K562 (cell line): Measurements from ENCODE around the gene ATG7. TPM values are rescaled to one million over a fixed set of nuclear protein-coding genes. Genes with fewer than 3 reads are reported as not detected.

Source experiments
- HDAC1 ChIP-seq, 2 experiments: fragments of 450-650 bp; IDR thresholded peaks; 2 replicates each; pipeline ENCODE4 v1.6.1; 2016 to 2017; ENCODE audit warnings: inconsistent platforms in 1 of 2, mild to moderate bottlenecking in 1 of 2, moderate library complexity in 1 of 2
- KLF10 ChIP-seq: fragments of 250-450 bp; sonication (Bioruptor Pico); IDR thresholded peaks from 2 replicates; pipeline ENCODE4 v1.6.1; 2021; ENCODE audit warnings: matching md5 sums
- LCOR ChIP-seq: sonication (generic); formaldehyde crosslinking; IDR thresholded peaks from 2 replicates; pipeline ENCODE4 v1.8.0; 2022; ENCODE audit warnings: mild to moderate bottlenecking, missing genetic modification reagents
- SMAD4 ChIP-seq: fragments of 250-450 bp; sonication (Bioruptor Pico); conservative IDR thresholded peaks from 2 replicates; pipeline ENCODE4 v1.8.0; 2021; ENCODE audit warnings: inconsistent platforms, mild to moderate bottlenecking, moderate library complexity
- YY1 ChIP-seq, 3 experiments: IDR thresholded peaks; 2 replicates each; pipeline ENCODE4 v1.6.1; 2011; ENCODE audit warnings: low read length in 2 of 3, mild to moderate bottlenecking in 2 of 3, moderate library complexity in 2 of 3, borderline replicate concordance in 1 of 3, control low read depth in 1 of 3, low read depth in 1 of 3; ENCODE audit not compliant: insufficient read depth in 3 of 3, insufficient replicate concordance in 2 of 3, control insufficient read depth in 1 of 3, insufficient read length in 1 of 3; ENCODE audit errors: extremely low read depth in 1 of 3
- polyA plus RNA-seq, 8 experiments: library from polyadenylated mRNA; depleted of rRNA in 4 of 8; stranded (reverse) in 5 of 8; unstranded in 3 of 8; fragments of >200 nt; fragmentation: Nextera tagmentation in 2 of 8; fragmentation: Illumina TruSeq in 1 of 8; extraction: Ambion mirVana in 2 of 8; extraction: Trizol in 1 of 8; gene quantifications; 2 replicates each; pipeline versions ENCODE4 v1.2.1 to v1.2.3, GENCODE V29; 2011 to 2014; ENCODE audit warnings: inconsistent platforms in 1 of 8, missing spikeins in 1 of 8
- total RNA-seq, 7 experiments: library from RNA; depleted of rRNA in 6 of 7; stranded (reverse); fragments of >200 nt in 6 of 7; fragmentation: Illumina TruSeq in 2 of 7; extraction: Trizol in 2 of 7; gene quantifications; 2 replicates each; pipeline versions ENCODE4 v1.2.1 to v1.2.3, GENCODE V29; 2011 to 2021; ENCODE audit warnings: low replicate concordance in 1 of 7
- TF ChIP-seq, protein P1 (sequence below): fragments of 250-450 bp; sonication (Bioruptor Pico); IDR thresholded peaks from 2 replicates; pipeline ENCODE4 v1.5.1; 2021; ENCODE audit warnings: mild to moderate bottlenecking
- TF ChIP-seq, protein P2 (sequence below): fragments of 450-650 bp; formaldehyde crosslinking; IDR thresholded peaks from 2 replicates; pipeline ENCODE4 v1.4.0; 2022; ENCODE audit warnings: missing genetic modification characterization
- TF ChIP-seq, protein P3 (sequence below): fragments of 150-350 bp; conservative IDR thresholded peaks from 2 replicates; pipeline ENCODE4 v1.6.1; 2014; ENCODE audit warnings: low read length
- TF ChIP-seq, protein P4 (sequence below): IDR thresholded peaks from 2 replicates; pipeline ENCODE4 v1.6.1; 2016; ENCODE audit warnings: missing genetic modification characterization, missing compliant biosample characterization
- TF ChIP-seq, protein P5 (sequence below): sonication (generic); formaldehyde crosslinking; IDR thresholded peaks from 2 replicates; pipeline ENCODE4 v1.8.0; 2022; ENCODE audit warnings: mild to moderate bottlenecking, missing genetic modification reagents, borderline replicate concordance
- TF ChIP-seq, protein P6 (sequence below): fragments of 250-450 bp; sonication (Bioruptor Pico); IDR thresholded peaks from 2 replicates; pipeline ENCODE4 v1.5.0; 2022; ENCODE audit warnings: mild to moderate bottlenecking

The ATG7 gene
- total and polyA plus RNA-seq, 9 of the 15 experiments (the other 6 are each of a cell fraction or from before 2014, with no cell fraction given): 18.3 to 45.3 (median 33.6) TPM

DNA sequence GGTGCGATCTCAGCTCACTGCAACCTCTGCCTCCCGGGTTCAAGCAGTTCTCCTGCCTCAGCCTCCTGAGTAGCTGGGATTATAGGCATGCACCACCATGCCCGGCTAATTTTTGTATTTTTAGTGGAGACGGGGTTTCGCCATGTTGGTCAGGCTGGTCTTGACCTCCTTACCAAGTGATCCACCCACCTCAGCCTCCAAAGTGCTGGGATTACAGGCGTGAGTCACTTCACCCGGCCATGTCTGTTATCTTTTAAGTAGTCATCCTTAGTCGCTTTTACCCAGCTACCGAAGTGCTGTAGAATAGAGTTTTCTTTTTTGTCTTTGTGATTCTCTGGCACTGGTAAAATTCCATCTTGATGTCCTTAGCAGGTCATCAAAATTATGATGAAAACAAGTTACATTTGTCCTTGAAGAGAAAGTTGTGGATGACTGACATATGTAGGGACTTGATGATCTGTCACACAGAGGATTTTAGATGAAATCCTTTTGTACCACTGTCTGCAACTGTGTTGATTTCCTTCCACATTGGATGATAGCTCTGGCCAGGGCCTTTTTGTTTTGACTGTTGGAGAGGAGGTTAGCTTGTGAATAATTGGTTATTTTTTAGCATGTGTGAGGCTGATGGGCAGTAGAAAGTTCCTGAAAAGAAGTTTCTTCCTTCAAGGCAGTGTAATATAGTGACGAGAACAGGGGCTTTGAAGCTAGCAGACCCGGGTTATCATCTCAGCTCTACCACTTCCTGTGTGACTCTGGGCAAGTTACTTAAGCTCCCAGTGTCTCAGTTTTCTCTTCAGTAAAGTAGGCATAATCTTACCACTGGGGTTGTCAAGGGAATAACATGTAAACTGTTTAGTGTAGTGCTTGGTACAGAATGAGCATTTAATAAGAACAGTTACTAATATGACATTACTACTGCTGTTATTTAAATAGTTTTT lies 18.8 kb downstream of the ATG7 start (continued):
- TF ChIP-seq, protein P1, sequence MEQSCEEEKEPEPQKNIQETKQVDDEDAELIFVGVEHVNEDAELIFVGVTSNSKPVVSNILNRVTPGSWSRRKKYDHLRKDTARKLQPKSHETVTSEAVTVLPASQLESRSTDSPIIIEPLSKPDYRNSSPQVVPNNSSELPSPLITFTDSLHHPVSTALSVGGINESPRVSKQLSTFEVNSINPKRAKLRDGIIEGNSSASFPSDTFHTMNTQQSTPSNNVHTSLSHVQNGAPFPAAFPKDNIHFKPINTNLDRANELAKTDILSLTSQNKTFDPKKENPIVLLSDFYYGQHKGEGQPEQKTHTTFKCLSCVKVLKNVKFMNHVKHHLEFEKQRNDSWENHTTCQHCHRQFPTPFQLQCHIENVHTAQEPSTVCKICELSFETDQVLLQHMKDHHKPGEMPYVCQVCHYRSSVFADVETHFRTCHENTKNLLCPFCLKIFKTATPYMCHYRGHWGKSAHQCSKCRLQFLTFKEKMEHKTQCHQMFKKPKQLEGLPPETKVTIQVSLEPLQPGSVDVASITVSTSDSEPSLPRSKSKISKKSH (CRISPR knock-in tag): no peak
- TF ChIP-seq SMAD4 (CRISPR knock-in tag) (0 out of 2 replicates have a peak, but pooled peaks have one; percentile 31), YY1 (IDR thresholded peaks at IDR 0.05; ENCODE audit: borderline replicate concordance in 1 of 3, control insufficient read depth in 1 of 3, extremely low read depth in 1 of 3, insufficient read depth in 3 of 3, insufficient read length in 1 of 3, insufficient replicate concordance in 2 of 3, low read depth in 1 of 3, low read length in 2 of 3) (peak in 1 of 3 experiments; percentile 12), HDAC1 (IDR thresholded peaks at IDR 0.05) (peak in 1 of 2 experiments; percentile 59; a peak in 1 of 4 replicates), KLF10 (CRISPR knock-in tag) (no peak), LCOR (no peak)
- TF ChIP-seq, protein P2, sequence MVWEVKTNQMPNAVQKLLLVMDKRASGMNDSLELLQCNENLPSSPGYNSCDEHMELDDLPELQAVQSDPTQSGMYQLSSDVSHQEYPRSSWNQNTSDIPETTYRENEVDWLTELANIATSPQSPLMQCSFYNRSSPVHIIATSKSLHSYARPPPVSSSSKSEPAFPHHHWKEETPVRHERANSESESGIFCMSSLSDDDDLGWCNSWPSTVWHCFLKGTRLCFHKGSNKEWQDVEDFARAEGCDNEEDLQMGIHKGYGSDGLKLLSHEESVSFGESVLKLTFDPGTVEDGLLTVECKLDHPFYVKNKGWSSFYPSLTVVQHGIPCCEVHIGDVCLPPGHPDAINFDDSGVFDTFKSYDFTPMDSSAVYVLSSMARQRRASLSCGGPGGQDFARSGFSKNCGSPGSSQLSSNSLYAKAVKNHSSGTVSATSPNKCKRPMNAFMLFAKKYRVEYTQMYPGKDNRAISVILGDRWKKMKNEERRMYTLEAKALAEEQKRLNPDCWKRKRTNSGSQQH (CRISPR knock-in tag): no peak
- TF ChIP-seq, protein P3, sequence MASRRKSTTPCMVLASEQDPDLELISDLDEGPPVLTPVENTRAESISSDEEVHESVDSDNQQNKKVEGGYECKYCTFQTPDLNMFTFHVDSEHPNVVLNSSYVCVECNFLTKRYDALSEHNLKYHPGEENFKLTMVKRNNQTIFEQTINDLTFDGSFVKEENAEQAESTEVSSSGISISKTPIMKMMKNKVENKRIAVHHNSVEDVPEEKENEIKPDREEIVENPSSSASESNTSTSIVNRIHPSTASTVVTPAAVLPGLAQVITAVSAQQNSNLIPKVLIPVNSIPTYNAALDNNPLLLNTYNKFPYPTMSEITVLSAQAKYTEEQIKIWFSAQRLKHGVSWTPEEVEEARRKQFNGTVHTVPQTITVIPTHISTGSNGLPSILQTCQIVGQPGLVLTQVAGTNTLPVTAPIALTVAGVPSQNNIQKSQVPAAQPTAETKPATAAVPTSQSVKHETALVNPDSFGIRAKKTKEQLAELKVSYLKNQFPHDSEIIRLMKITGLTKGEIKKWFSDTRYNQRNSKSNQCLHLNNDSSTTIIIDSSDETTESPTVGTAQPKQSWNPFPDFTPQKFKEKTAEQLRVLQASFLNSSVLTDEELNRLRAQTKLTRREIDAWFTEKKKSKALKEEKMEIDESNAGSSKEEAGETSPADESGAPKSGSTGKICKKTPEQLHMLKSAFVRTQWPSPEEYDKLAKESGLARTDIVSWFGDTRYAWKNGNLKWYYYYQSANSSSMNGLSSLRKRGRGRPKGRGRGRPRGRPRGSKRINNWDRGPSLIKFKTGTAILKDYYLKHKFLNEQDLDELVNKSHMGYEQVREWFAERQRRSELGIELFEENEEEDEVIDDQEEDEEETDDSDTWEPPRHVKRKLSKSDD: no peak
- TF ChIP-seq, protein P4, sequence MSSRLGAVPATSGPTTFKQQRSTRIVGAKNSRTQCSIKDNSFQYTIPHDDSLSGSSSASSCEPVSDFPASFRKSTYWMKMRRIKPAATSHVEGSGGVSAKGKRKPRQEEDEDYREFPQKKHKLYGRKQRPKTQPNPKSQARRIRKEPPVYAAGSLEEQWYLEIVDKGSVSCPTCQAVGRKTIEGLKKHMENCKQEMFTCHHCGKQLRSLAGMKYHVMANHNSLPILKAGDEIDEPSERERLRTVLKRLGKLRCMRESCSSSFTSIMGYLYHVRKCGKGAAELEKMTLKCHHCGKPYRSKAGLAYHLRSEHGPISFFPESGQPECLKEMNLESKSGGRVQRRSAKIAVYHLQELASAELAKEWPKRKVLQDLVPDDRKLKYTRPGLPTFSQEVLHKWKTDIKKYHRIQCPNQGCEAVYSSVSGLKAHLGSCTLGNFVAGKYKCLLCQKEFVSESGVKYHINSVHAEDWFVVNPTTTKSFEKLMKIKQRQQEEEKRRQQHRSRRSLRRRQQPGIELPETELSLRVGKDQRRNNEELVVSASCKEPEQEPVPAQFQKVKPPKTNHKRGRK (tag): no peak
- TF ChIP-seq, protein P5, sequence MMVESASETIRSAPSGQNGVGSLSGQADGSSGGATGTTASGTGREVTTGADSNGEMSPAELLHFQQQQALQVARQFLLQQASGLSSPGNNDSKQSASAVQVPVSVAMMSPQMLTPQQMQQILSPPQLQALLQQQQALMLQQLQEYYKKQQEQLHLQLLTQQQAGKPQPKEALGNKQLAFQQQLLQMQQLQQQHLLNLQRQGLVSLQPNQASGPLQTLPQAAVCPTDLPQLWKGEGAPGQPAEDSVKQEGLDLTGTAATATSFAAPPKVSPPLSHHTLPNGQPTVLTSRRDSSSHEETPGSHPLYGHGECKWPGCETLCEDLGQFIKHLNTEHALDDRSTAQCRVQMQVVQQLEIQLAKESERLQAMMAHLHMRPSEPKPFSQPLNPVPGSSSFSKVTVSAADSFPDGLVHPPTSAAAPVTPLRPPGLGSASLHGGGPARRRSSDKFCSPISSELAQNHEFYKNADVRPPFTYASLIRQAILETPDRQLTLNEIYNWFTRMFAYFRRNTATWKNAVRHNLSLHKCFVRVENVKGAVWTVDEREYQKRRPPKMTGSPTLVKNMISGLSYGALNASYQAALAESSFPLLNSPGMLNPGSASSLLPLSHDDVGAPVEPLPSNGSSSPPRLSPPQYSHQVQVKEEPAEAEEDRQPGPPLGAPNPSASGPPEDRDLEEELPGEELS: no peak
- TF ChIP-seq, protein P6, sequence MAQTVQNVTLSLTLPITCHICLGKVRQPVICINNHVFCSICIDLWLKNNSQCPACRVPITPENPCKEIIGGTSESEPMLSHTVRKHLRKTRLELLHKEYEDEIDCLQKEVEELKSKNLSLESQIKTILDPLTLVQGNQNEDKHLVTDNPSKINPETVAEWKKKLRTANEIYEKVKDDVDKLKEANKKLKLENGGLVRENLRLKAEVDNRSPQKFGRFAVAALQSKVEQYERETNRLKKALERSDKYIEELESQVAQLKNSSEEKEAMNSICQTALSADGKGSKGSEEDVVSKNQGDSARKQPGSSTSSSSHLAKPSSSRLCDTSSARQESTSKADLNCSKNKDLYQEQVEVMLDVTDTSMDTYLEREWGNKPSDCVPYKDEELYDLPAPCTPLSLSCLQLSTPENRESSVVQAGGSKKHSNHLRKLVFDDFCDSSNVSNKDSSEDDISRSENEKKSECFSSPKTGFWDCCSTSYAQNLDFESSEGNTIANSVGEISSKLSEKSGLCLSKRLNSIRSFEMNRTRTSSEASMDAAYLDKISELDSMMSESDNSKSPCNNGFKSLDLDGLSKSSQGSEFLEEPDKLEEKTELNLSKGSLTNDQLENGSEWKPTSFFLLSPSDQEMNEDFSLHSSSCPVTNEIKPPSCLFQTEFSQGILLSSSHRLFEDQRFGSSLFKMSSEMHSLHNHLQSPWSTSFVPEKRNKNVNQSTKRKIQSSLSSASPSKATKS (CRISPR knock-in tag): no peak
